HEK293T (cell line): ENCODE measurements around the gene TBX1.

Experiments
- BHLHE40 ChIP-seq: fragments of 450-650 bp; IDR thresholded peaks from 2 replicates; pipeline ENCODE4 v1.6.1; 2016; ENCODE audit warnings: mild to moderate bottlenecking, moderate library complexity, borderline replicate concordance
- ELF4 ChIP-seq: fragments of 450-650 bp; IDR thresholded peaks from 2 replicates; pipeline ENCODE4 v1.6.1; 2017; ENCODE audit warnings: antibody characterized with exemption
- FOXK2 ChIP-seq: fragments of 450-650 bp; IDR thresholded peaks from 2 replicates; pipeline ENCODE4 v1.6.1; 2016; ENCODE audit warnings: mild to moderate bottlenecking
- HDGF ChIP-seq: fragments of 450-650 bp; IDR thresholded peaks from 2 replicates; pipeline ENCODE4 v1.6.1; 2017; ENCODE audit warnings: antibody characterized with exemption, borderline replicate concordance
- SP1 ChIP-seq: fragments of 450-650 bp; IDR thresholded peaks from 2 replicates; pipeline ENCODE4 v1.6.1; 2017
- TARDBP ChIP-seq: fragments of 450-650 bp; IDR thresholded peaks from 2 replicates; pipeline ENCODE4 v1.6.1; 2016
- TF ChIP-seq, protein P1 (sequence below): fragments of 450-650 bp; IDR thresholded peaks from 2 replicates; pipeline ENCODE4 v1.6.1; 2016

DNA sequence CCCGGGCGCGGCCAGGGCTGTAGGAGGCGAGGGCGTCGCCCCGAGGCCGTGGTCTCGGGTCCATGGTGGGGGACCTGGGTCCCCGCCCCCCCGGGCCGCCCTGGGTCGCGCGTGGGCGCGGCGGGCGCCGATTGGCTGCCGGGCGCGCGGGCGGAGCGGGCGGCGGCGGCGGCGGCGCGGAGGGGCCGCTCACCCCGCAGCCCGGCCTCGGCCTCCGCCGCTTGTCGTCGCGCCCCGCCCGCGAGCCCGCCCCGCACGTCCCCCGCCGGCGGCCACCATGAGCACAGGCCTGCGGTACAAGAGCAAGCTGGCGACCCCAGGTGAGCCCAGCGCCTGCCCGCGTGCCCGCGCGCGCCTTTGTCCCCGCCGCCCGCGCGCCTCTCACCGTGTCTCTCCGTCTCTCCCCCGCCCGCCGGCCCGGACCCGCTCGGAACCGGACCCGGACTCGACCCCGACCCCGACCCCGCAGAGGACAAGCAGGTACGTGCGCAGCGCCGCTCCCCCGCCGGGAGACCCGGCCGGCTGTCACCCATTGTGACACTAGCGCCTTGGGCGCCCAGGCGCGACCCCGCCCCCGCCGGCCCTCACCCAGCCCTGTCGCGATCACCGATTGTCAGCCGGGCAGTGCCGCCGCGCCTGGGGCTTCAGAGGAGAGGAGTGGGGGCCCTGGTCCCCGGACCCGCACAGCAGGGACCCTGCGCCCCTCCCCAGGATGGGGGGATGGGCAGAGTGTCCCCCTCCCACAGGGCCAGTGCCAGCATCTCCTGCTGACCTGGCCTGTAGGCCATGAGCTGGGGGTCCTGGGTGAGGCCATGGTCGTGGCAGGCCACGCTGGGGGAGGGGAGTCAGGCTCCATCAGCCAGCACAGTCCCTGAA is 46.0 kb upstream of the TBX1 start, which contains the start of gene SEPTIN5:
- no peak for TF ChIP-seq BHLHE40
- no peak for TF ChIP-seq FOXK2
- no peak for TF ChIP-seq HDGF
- TF ChIP-seq SP1, result no peak
- no peak for TF ChIP-seq ELF4
- TF ChIP-seq, protein P1, sequence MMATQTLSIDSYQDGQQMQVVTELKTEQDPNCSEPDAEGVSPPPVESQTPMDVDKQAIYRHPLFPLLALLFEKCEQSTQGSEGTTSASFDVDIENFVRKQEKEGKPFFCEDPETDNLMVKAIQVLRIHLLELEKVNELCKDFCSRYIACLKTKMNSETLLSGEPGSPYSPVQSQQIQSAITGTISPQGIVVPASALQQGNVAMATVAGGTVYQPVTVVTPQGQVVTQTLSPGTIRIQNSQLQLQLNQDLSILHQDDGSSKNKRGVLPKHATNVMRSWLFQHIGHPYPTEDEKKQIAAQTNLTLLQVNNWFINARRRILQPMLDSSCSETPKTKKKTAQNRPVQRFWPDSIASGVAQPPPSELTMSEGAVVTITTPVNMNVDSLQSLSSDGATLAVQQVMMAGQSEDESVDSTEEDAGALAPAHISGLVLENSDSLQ, result no peak
- TF ChIP-seq TARDBP, result no peak
